ENCODE data around the gene RSPH1.

RSPH1 gene

GRCh38 chr21:42435833-42436232 is 60.2 kb downstream of the RSPH1 start:
- Histone ChIP-seq H3K27ac (no peak overlapping the region), H3K4me3 (no peak overlapping the region)
- no peak for TF ChIP-seq CTCF (IDR thresholded peaks at IDR 0.05)
- no peak for DNase-seq (ENCODE audit: low spot score)

- Histone ChIP-seq H3K27ac (no peak overlapping the region), H3K4me3 (no peak overlapping the region)
- no peak for TF ChIP-seq CTCF (IDR thresholded peaks at IDR 0.05)
- DNase-seq (ENCODE audit: low spot score) = no peak
Observed at GRCh38 chr21:42435401-42435800, 60.6 kb downstream of the RSPH1 start.

DNA sequence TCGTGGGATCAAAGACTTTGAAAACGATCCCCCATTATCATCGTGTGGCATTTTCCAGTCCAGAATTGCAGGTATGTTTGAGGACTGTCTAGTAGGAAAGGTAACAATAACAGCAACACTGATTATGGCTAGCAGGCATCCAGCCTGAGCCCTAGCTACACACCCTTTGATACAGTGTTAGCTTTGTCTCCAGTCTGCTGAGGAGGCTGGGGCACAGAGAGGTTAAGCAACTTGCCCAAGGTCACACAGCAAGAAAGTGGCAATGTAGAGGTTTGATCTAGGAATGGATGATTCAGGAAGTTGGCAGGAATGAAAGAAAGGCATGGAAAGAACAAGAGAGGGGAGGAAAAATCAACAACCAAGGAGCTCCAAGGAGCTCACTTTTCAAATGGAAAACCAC is 61.1 kb downstream of the RSPH1 start:
- no peak overlapping the region for H3K27ac ChIP-seq
- TF ChIP-seq CTCF (IDR thresholded peaks at IDR 0.05) = no peak
- no peak overlapping the region for H3K4me3 ChIP-seq
- DNase-seq (ENCODE audit: low spot score) = no peak

GRCh38 chr21:42433946-42434551 is 62.0 kb downstream of the RSPH1 start:
- TF ChIP-seq CTCF (IDR thresholded peaks at IDR 0.05) = no peak
- Histone ChIP-seq H3K4me3 (no peak overlapping the region), H3K27ac (no peak overlapping the region)
- no peak for DNase-seq (ENCODE audit: low spot score)

DNA sequence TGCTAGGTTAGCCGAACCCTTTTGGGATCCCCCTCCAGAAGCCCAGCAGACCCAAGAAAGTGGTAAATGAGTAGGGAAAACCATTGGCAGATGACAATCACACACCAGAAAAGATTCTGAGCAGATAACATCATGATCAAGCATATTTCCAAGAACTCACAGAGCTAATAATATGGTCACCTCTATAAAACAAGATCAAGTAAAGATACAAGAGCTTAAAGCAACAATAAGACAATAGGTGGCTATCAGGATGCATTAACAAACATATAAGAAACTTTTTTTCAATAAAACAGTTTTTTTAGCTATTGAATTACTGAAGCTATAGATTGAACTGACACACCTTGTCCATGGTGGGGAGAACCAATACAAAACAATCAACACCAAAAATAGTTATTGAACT is 63.3 kb downstream of the RSPH1 start:
- TF ChIP-seq CTCF (IDR thresholded peaks at IDR 0.05) = no peak
- Histone ChIP-seq H3K27ac (no peak overlapping the region), H3K4me3 (no peak overlapping the region)
- DNase-seq (ENCODE audit: low spot score) = no peak

GRCh38 chr21:42431196-42431595 is 64.8 kb downstream of the RSPH1 start:
- Histone ChIP-seq H3K4me3 (no peak overlapping the region), H3K27ac (no peak overlapping the region)
- no peak for DNase-seq (ENCODE audit: low spot score)
- no peak for TF ChIP-seq CTCF (IDR thresholded peaks at IDR 0.05)

GRCh38 chr21:42430521-42430920 is 65.5 kb downstream of the RSPH1 start:
- TF ChIP-seq CTCF (IDR thresholded peaks at IDR 0.05) = no peak
- Histone ChIP-seq H3K27ac (no peak overlapping the region), H3K4me3 (no peak overlapping the region)
- DNase-seq (ENCODE audit: low spot score) = no peak
